Loucy (cell line): ENCODE measurements around the gene ROBO1.

Experiments
- H2AFZ ChIP-seq: fragments of 200-600 bp; sonication (generic); 2 replicates; pipeline ENCODE4 v1.6.0; 2016; ENCODE audit warnings: antibody characterized with exemption, mild to moderate bottlenecking, low read length, moderate library complexity
- H3F3A ChIP-seq: fragments of 200-600 bp; 2 replicates; pipeline ENCODE4 v1.6.0; 2016; ENCODE audit warnings: antibody characterized with exemption, low read depth, mild to moderate bottlenecking
- H3K27me3 ChIP-seq: fragments of 200-600 bp; sonication (generic); 2 replicates; pipeline ENCODE4 v1.6.1; 2014; ENCODE audit warnings: low read length, mild to moderate bottlenecking; ENCODE audit not compliant: insufficient read depth, poor library complexity, severe bottlenecking
- H3K36me3 ChIP-seq: fragments of 200-600 bp; sonication (generic); 2 replicates; pipeline ENCODE4 v1.6.1; 2016; ENCODE audit warnings: low read length; ENCODE audit not compliant: insufficient read depth
- H3K4me1 ChIP-seq: fragments of 200-600 bp; sonication (generic); 2 replicates; pipeline ENCODE4 v1.5.1; 2014; ENCODE audit warnings: low read length, mild to moderate bottlenecking; ENCODE audit not compliant: insufficient read depth, poor library complexity, severe bottlenecking
- H3K4me2 ChIP-seq: fragments of 200-600 bp; sonication (generic); 2 replicates; pipeline ENCODE4 v1.6.0; 2014; ENCODE audit warnings: antibody characterized with exemption, low read length, low read depth, mild to moderate bottlenecking; ENCODE audit not compliant: poor library complexity, severe bottlenecking
- H3K4me3 ChIP-seq: fragments of 200-600 bp; sonication (generic); 2 replicates; pipeline ENCODE4 v1.5.1; 2014; ENCODE audit warnings: low read length, mild to moderate bottlenecking, mixed read lengths; ENCODE audit not compliant: poor library complexity, severe bottlenecking
- H3K79me2 ChIP-seq: fragments of 200-600 bp; sonication (generic); 2 replicates; pipeline ENCODE4 v1.6.1; 2014; ENCODE audit warnings: low read length; ENCODE audit not compliant: insufficient read depth
- H3K9ac ChIP-seq: fragments of 200-600 bp; sonication (generic); 2 replicates; pipeline ENCODE4 v1.6.0; 2014; ENCODE audit warnings: mild to moderate bottlenecking, low read depth, low read length, moderate library complexity; ENCODE audit not compliant: poor library complexity, severe bottlenecking
- H3K9me2 ChIP-seq: fragments of 200-600 bp; sonication (generic); replicated peaks from 2 replicates; pipeline ENCODE4 v1.6.1; 2016; ENCODE audit warnings: low read depth, low read length, mixed read lengths
- H3K9me3 ChIP-seq: fragments of 200-600 bp; sonication (generic); 2 replicates; pipeline ENCODE4 v1.6.1; 2014; ENCODE audit warnings: mild to moderate bottlenecking, antibody characterized with exemption, low read length, low read depth; ENCODE audit not compliant: insufficient read depth
- H4K20me1 ChIP-seq: fragments of 200-600 bp; sonication (generic); 2 replicates; pipeline ENCODE4 v1.6.0; 2014; ENCODE audit warnings: antibody characterized with exemption, low read length, mild to moderate bottlenecking; ENCODE audit not compliant: insufficient read depth, poor library complexity, severe bottlenecking
- CTCF ChIP-seq: fragments of 200-600 bp; sonication (generic); conservative IDR thresholded peaks from 2 replicates; pipeline ENCODE4 v1.5.1; 2014; ENCODE audit warnings: mild to moderate bottlenecking, antibody characterized with exemption, low read length
- EZH2phosphoT487 ChIP-seq: fragments of 200-600 bp; IDR thresholded peaks from 2 replicates; pipeline ENCODE4 v1.6.1; 2018; ENCODE audit warnings: antibody characterized with exemption, mild to moderate bottlenecking, moderate library complexity, borderline replicate concordance

The ROBO1 gene

DNA sequence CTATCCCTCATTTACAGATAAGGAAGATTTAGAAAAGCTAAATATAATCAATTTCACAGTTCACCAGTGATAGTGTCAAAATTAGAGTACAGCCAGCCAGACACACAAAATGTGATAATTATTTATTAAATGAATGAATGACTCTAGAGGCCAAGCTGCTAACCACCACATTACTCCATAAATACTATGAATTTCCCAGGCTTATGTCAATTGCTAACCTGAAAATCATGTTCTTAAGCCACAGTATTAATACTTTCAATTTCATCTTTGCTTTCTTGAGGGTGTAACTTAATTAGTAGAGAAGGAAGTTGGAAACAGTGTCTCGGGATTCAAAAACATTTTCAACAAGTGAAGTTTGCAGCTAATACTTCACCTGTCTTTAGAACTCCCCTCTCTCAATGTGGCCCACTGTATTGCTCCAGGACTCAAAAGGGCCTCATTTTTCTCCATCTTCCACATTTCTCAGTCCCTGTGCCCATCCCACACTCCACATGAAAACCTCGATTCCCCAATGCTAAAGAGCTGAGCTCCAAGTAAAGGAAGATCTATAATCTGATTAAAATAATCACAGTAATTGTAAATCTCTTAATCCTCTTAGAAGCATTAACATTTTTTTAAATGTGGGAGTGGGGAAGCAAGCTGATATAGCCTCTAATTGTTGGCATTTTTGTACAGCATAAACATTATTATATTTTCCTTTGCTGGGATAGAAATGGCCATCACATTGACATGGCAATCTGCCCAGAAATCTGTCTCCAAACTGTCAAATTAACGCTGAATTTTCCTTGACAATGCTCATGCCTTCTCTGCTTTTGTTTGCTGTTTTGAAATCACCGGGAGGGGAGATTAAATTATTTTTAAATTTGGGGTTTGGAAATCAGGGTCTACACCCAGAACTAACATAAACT is 765.1 kb downstream of the ROBO1 start:
- no peaks in the 10 kb centered on the region for H3K9me2 ChIP-seq
- H3K4me2 ChIP-seq: no peak overlapping the region
- H3K27me3 ChIP-seq: no peaks in the 10 kb centered on the region
- H2AFZ ChIP-seq: no peak overlapping the region
- no peaks in the 10 kb centered on the region for H3K36me3 ChIP-seq
- no peak overlapping the region for H3K4me3 ChIP-seq
- H3F3A ChIP-seq: no peaks in the 10 kb centered on the region
- no peaks in the 10 kb centered on the region for H3K4me1 ChIP-seq
- TF ChIP-seq EZH2phosphoT487 (no peak), CTCF (no peak)
- H4K20me1 ChIP-seq: no peaks in the 10 kb centered on the region
- H3K79me2 ChIP-seq: no peaks in the 10 kb centered on the region
- no peaks in the 10 kb centered on the region for H3K9me3 ChIP-seq
- H3K9ac ChIP-seq: no peak overlapping the region

DNA sequence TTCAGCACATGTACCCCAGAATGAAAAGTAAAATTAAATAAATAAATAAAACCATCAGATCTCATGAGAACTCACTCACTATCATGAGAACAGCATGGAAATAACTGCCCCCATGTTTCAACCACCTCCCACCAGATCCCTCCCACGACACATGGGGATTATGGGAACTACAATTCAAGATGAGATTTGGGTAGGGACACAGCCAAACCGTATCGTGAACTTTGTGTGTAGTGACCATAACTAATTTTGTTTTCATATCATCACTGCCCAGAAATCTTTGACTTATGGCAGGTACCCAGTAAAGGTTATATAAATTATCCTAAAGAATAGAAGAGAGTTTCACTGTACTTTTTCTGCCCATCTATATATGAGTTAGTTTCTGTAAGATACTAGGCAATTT is 766.5 kb downstream of the ROBO1 start:
- H3K4me3 ChIP-seq: no peak overlapping the region
- H2AFZ ChIP-seq: no peak overlapping the region
- no peaks in the 10 kb centered on the region for H3K9me2 ChIP-seq
- H3K4me2 ChIP-seq: no peak overlapping the region
- H3K79me2 ChIP-seq: no peaks in the 10 kb centered on the region
- H3K9me3 ChIP-seq: no peaks in the 10 kb centered on the region
- H3K4me1 ChIP-seq: no peaks in the 10 kb centered on the region
- H3K9ac ChIP-seq: no peak overlapping the region
- no peaks in the 10 kb centered on the region for H3K27me3 ChIP-seq
- no peak for TF ChIP-seq EZH2phosphoT487
- TF ChIP-seq CTCF: no peak
- H4K20me1 ChIP-seq: no peaks in the 10 kb centered on the region
- H3K36me3 ChIP-seq: no peaks in the 10 kb centered on the region
- no peaks in the 10 kb centered on the region for H3F3A ChIP-seq

GRCh38 chr3:78999139-78999538 is 768.7 kb downstream of the ROBO1 start:
- Histone ChIP-seq H3K9ac (no peak overlapping the region), H4K20me1 (no peaks in the 10 kb centered on the region), H2AFZ (no peak overlapping the region), H3K27me3 (no peaks in the 10 kb centered on the region), H3K4me2 (no peak overlapping the region), H3K4me1 (no peaks in the 10 kb centered on the region), H3K9me3 (no peaks in the 10 kb centered on the region), H3K4me3 (no peak overlapping the region), H3K79me2 (no peaks in the 10 kb centered on the region), H3K9me2 (no peaks in the 10 kb centered on the region), H3K36me3 (no peaks in the 10 kb centered on the region), H3F3A (no peaks in the 10 kb centered on the region)
- TF ChIP-seq EZH2phosphoT487 (no peak), CTCF (no peak)
